ENCODE results near the gene CXCL11. TPM values are rescaled to one million over a fixed set of nuclear protein-coding genes. Genes with fewer than 3 reads are reported as not detected.
"Not testable (repeated sequence)": the region's sequence is repeated elsewhere in the genome, so short reads cannot be mapped to it uniquely, and the experiment has no call there.

The CXCL11 gene
- total RNA-seq, result 0.10 and 1.2 TPM in 2 replicates

DNA sequence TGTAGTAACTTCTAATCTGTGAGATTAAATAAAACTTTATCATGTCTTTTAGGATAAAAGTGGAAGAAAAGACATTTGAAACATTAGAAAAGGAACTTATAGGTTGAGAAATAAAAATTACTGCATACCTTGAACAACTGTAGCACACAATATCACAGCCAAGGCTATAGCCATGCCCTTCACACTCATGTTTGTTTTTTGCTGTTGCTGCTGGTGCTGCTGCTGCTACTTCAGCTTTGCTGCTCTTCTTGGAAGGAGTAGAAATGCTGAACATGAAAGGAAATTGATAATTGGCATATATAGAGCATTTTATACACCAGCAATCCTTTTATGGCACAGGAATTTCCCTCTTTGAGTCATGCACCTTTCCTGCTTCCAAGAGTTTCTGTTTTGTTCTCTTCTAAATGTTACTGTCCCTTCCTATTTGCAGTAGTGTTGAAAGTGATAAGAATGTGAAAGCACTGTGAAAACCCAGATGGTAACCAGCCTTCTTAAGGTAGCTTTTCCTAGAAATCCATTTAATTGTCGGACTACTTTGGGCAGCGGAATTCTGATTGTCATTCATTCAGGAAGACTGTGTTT lies at the start of gene CXCL11:
CXCL11 (minus strand) TSS at position 272 of the 582 bp plus-strand sequence; CDS start at position 189, 83 bp downstream.
- DNase-seq (ENCODE audit: low read depth), result peak; percentile 28

DNA sequence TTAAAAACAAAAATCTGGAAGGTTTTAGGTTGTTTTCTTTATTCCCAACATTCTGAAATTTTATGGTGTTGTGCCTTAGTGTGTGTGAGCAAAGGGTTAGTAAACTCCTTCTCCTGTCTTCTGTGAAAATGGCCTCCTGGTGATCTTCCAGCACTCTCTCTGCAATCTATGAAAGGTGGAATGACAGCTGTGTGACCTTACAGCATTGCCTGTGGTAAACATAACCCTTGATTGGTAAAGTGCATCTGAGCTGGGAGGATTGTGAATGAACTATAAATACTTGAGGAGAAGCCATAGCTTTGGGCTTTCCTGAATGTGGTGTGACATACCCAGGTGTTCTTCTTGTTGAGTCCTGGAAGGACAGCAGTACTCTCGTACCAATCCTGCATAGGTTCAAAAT lies 48.7 kb upstream of the CXCL11 start:
- DNase-seq (ENCODE audit: low read depth), result no peak

DNA sequence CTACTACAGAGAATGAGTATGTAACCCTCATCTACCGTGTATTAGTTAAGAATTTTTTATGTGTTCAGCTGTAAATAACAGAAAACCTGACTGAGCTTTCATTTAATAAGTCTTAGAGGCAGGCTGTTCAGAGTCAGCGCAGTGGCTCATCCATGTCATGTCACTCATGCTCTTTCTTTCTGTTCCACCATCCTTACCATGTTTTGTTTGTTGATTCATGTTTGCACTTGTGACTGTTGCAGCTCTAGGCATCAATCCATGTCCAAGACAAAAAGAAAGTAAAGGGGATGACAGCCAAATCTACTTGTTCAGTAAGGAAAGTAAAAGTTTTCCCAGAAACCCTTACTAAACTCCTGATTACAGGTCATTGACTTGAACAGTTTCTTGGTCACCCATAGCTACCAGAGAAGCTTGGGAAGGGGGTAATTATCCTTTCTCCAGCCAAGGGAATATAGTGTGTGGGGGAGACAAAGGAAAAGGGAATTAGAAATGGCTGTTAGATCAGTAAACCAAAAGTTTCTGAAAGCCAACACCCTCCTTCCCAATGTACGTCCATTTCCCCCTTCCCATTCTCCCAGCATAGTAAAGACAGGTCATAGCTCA lies 47.6 kb upstream of the CXCL11 start:
- peak; percentile 9 for DNase-seq (ENCODE audit: low read depth)

DNA sequence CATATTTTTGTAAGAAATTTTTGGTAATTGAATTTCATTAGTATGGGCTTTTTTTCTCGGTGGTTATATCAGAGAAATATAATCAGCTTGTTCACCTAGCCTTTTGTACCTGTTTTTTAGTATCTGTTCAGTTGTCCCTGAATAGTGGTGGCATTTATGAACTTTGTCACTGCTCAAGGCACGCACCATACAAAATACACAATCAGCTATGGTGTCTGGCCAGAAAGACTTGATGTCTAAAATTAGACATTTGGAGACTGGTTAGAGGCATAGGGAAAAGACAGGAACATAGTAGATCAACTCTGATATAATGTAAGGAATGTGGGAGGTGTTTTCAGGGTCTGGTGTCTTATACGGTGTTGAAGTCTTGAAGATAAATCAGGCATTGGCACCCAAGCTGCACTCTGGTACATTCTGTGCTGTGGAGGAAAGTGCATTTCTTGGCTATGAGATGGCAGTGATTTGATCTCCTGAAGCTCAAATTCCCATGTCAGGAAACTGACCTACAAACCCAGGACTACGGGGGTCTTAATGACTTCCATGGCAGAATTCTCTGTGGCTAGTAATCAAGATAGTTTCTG lies 42.3 kb upstream of the CXCL11 start:
- no peak for DNase-seq (ENCODE audit: low read depth)

DNA sequence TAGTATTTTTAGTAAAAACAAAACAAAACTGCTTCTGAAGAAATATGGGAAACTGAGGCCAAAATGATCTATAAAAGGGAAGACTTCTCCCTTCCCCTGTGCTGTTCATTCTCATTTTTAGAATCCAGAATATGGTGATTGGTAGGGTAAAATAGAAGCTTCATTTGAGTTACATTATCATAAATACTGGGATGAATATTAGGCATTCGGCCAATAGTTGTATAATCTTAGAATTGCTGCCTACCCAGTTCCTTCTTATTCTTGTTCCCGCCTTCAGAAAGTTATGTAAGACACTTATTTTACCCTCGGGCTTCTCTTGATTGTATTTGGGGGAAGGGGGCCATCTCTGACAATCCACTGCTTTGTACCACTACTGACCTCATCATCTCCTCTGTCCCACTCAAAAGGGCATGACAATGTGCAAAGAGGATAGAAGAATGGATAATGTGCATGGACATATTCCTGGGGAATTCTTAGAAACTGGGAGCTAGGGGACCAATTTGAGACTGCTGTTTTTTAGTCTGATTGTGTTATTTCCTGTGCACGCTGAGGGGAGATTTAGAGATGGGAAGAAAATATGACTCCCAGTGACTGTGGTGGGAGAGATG lies 39.2 kb upstream of the CXCL11 start:
- DNase-seq (ENCODE audit: low read depth), result no peak

DNA sequence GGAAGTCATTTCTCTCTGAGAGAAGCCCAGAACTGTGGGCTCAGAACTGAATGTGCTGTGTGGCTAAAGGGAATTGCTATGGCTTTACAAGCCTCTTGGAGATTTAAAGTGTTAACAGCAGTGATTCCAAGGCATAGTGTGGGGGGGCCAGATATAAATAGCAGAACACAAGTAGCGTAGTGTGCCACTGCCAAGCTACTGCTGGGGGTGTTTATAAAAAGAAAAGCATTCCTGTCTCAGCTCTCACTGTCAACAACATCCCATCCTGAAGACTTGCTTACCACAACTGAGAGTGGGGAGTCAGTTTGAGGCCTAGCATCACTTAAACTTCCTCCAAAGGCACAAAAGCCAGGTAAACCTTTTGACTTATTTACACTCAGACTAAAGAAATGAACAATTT lies 38.6 kb upstream of the CXCL11 start, which contains the start of gene ART3:
ART3 (plus strand) TSS at position 242 of the 400 bp plus-strand sequence. CDS start 1,181 bp downstream, outside the sequence.
- no peak for DNase-seq (ENCODE audit: low read depth)

DNA sequence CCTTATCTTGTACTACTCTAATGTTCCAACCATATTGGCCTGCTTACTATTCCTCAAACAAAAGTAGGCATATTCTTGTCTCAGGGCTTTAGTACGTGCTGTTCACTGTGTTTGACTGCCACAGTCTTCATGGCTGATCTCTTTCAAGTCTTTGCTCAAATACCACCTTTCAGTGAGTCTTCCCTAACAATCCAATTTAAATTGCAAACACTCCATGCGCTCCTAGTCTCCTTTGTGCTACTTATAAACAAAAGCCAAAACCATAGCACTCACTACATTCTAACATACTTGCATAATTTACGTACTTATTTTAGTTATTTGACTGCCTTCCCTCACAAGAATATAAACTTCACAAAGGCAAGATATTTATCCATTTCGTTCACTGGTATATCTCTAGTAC lies 36.9 kb upstream of the CXCL11 start:
- no peak for DNase-seq (ENCODE audit: low read depth)

DNA sequence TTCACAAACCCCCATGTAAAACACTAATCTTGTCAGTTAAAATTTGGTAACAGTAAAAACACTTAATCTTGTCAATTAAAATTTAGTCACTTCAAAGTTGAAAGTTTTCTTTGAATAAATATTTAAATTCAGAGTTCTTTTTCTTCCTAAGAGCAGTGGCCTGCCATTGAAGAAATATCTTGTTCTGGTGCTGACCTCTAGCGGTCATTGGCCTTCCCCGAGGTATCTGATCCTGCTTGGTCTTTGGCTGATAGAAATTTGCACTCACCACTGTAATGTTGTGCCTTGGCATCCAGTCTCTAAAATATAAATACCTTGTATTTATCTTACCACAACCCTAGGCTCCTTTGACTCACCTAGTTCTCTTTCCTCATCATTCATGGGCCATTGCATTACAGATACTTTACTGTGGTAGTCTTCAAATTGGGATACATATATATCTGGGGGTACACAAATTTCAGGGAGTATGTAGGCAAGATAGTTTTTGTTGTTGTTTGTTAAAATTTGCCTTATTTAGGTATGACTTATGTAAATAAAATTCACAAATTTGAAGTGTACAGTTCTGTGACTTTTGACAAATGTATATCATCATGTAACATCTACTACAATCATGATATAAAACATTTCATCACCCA lies 31.9 kb upstream of the CXCL11 start:
- peak; percentile 66 for DNase-seq (ENCODE audit: low read depth)

DNA sequence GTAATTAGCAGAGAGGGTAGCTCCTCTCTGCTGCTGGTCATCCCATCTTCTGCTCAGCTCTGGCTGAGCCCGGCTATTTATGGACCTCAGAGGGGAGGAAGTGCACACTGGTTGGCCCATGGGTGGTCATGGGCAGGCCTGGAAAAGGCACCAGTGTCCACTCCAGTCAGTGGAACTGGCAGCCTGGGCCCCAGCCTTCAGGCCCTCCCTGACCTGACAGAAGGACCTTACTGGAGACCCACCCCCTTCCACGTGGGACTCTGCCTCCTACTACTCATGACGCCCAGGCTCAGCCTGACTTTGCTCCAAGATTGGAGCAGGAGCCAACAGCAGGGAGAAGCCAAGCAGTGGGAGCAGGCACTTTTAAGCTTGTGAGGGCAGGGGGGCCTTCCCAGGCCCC lies 30.7 kb upstream of the CXCL11 start:
- no peak for DNase-seq (ENCODE audit: low read depth)

DNA sequence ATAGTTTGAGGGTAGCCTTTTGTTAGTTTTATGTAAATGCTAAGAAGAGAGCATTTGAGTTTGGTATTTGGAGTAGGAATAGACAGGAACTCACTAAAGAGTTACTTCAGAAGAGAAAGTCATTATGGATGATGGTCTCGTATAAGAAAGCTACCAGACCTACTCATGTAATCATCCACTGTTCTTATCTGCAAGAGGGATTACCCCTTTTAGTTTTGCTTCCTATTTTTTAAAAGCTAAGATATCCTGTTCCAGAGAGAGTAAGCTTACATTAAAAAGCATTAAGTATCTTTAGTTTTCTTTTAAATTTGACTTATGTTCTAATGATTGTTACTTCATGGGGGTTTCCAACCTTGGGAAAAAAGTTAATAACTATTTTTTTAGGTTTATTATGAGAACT lies 26.1 kb upstream of the CXCL11 start:
- DNase-seq (ENCODE audit: low read depth), result no peak

DNA sequence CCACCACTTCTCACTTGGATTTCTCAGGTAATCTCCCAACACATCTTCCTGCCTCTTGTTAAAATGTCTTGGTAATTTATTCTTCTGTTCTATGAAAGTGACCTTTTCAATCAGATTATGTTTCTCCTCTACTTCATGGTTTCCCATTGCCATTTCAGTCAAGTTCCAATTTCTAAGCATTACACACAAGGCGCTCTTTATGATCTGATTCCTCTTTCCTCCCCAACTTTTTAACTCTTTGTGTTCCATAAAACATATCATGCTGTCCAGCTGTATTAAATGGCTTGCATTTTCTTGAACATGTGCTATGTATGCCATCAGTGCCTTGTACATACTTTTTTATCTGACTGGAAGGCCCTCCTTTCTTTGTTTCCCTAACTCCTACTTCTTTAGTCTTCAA lies 25.6 kb upstream of the CXCL11 start:
- DNase-seq (ENCODE audit: low read depth), result no peak

DNA sequence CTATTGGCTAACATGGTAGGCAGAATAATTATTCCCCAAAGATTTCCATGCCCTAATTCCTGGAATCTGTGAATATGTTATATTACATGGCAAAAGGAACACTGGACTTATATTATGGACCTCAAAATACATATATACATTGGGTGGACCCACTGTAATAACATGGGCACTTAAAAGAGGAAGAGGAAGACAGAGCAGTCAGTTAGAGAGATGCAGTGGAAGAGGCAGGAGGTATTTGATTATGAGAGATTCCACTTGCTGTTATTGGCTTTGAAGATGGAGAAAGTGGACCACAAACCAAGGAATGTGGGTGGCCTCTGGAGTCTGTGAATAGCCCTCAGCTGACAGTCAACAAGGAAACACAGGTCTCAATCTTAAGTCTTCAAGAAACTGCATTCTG lies 24.6 kb upstream of the CXCL11 start:
- peak; percentile 11 for DNase-seq (ENCODE audit: low read depth)

DNA sequence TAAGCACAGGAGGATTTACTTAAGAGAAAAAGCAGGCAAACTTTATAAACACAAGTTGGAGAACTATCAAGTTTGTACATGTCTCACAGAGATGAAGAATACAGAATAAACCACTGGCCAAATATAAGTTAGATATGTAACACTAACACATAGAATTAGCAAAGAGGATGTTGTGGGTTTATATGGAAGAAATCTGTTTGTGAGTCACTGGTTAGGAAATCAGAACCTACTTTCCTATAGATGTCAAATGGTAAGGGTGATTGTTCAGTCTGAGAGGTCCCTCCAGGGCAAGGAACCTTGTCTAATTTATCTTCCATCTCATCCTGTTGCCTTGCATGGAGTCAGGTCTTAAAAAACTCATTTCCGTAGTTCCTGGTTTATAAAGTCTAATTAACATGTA lies 23.9 kb upstream of the CXCL11 start:
- no peak for DNase-seq (ENCODE audit: low read depth)

DNA sequence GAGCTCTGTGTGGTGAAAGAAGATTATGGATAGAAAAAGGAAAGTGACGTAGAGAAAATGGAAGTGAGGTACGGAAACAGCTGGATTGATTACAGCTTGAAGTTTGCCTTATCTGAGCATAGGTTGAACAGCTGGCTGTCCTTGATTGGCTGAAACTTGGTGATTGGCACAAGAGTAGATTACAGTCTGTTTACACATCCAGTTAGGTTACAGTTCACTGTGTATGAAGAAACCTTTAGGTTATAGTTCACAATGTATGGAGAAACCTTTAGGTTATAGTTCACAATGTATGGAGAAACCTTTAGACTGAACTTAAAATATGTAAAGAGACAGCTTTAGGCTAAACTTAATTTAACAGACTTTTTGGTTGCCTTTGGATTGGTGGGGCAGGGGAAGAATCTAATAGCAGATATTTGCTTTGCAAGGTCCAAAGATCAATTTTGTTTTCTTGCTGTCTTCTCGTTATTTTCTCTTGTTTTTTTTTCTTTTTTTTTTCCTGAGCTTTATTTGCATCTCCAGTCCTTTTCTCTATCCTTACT lies 23.1 kb upstream of the CXCL11 start:
- no peak for DNase-seq (ENCODE audit: low read depth)

DNA sequence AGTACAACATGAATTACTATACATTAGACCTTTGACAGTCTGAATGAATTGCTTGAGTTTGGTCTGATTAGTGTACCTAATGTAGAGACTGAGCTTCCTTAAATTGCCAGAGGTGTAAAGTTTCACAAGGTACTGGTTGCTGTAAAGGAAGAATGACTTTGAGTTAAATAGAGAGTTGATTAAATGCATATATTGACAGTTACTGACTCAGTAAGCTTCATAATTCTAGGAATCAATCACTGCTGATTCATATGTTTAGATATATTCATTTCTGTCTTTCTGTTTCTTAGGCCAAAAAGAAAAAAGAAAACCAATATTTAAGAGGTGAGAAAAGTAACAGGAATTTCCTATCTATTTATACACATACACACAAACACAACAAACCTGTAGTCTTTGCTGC lies 22.4 kb upstream of the CXCL11 start:
- DNase-seq (ENCODE audit: low read depth), result no peak

DNA sequence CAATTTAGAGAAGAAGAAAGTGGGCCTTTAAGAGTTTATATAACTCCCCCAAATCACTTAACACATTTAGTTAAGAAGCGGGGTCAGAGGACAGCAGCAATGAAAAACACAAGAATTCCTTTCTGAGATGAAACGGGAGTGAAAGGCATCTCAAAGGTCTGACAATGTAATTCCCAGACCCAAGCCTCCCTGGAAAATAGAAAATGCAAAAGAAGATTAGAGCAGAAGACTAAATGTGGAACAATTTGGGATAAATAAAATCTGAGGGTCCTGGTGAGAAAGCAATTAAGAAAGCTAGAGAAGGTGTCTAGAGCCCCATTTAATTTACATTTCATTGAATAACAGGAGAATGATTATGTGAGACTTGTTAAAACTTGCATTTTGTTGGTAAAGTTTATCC lies 19.6 kb upstream of the CXCL11 start:
- no peak for DNase-seq (ENCODE audit: low read depth)

DNA sequence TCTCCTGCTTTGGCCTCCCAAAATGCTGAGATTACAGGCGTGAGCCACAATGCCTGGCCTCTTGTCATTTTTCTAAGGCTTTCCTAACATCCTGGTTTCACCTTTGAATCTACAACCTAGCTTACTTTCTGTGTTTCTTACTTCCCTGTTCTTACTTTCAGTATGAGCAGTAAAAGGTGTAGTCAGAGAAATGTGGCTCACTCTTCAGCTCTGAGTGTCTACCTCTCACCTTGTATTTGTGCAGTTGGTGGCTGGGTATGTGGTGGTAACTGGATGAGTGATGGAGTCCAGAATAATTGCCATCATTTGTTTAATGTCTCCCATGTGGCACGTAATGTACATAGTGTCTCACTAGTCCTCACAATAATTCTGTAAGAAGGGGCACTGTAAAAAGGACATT lies 19.1 kb upstream of the CXCL11 start:
- DNase-seq (ENCODE audit: low read depth), result no peak

DNA sequence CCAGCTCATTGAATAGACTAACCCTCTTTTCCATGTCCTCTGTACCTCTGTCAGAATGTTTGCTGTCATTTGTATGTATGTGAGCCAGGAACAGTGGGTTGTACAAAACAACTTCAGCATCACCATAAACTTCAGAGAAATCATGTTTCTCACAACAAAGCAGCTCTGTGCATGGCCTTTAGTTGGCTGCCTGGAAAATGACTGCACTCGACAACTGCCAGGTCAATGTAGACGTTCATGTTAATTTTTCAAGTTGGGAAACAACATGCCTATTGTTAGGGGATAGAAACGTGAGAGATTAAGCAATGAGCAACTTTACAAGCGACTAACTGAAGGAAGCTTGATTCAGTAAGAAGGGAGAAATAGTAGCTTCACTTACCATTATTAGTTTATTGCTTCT lies 17.9 kb upstream of the CXCL11 start:
- no peak for DNase-seq (ENCODE audit: low read depth)

DNA sequence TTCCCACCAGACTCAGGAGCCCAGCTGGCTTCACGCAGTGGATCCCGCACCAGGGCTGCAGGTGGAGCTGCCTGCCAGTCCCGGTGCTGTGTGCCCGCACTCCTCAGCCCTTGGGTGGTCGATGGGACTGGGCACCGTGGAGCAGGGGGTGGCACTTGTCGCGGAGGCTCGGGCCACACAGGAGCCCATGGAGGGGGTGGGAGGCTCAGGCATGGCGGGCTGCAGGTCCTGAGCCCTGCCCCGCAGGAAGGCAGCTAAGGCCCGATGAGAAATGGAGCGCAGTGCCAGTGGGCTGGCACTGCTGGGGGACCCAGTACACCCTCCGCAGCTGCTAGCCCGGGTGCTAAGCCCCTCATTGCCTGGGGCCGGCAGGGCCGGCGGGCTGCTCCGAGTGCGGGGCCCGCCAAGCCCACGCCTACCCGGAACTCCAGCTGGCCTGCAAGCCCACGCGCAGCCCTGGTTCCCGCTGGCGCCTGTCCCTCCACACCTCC lies 14.7 kb upstream of the CXCL11 start:
- DNase-seq (ENCODE audit: low read depth), result not testable (repeated sequence)

DNA sequence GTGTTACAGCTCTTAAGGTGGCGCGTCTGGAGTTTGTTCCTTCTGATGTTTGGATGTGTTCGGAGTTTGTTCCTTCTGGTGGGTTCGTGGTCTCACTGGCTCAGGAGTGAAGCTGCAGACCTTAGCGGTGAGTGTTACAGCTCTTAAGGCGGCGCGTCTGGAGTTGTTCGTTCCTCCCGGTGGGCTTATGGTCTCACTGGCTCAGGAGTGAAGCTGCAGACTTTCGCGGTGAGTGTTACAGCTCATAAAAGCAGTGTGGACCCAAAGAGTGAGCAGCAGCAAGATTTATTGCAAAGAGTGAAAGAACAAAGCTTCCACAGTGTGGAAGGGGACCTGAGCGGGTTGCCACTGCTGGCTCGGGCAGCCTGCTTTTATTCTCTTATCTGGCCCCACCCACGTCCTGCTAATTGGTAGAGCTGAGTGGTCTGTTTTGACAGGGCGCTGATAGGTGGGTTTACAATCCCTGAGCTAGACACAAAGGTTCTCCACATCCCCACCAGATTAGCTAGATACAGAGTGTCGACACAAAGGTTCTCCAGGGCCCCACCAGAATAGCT lies 14.1 kb upstream of the CXCL11 start:
- DNase-seq (ENCODE audit: low read depth), result not testable (repeated sequence)

DNA sequence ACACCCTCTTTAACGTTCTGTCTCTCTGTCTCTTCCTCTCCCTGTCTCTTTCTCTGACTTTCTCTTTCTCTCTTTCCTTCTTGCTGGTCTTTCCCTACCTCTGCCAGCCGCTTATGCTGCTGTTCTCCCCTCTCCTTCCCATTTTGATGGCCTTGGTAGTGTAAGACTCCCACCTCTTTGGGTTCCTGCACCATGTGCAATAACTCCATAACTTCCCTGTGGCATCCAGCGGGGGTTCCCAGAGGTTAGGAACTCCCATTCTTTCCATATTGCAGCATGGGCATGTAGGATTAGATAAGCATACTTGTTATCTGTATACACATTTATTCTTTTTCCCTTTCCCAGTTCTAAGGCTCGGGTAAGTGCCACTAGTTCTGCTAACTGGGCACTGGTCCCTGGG lies 8.8 kb upstream of the CXCL11 start:
- not testable (repeated sequence) for DNase-seq (ENCODE audit: low read depth)

DNA sequence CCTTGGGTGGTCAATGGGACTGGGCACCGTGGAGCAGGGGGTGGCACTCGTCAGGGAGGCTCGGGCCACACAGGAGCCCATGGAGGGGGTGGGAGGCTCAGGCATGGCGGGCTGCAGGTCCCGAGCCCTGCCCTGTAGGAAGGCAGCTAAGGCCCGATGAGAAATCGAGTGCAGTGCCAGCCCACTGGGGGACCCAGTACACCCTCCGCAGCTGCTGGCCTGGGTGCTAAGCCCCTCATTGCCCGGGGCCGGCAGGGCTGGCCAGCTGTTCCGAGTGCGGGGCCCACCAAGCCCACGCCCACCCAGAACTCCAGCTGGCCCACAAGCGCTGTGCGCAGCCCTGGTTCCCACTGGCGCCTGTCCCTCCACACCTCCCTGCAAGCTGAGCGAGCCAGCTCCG lies 7.4 kb upstream of the CXCL11 start:
- not testable (repeated sequence) for DNase-seq (ENCODE audit: low read depth)
